HepG2 (cell line): ENCODE results near the gene THOC6. TPM values are rescaled to one million over a fixed set of nuclear protein-coding genes. Genes with fewer than 3 reads are reported as not detected.

Experiments
- E2F1 ChIP-seq: sonication (generic); formaldehyde crosslinking; IDR thresholded peaks from 2 replicates; pipeline ENCODE4 v1.5.0; 2020; ENCODE audit warnings: missing genetic modification reagents
- IKZF5 ChIP-seq: IDR thresholded peaks from 2 replicates; pipeline ENCODE4 v1.6.1; 2018; ENCODE audit warnings: missing genetic modification reagents, mild to moderate bottlenecking, missing compliant biosample characterization
- KLF12 ChIP-seq: sonication (generic); formaldehyde crosslinking; IDR thresholded peaks from 2 replicates; pipeline ENCODE4 v1.4.0; 2020; ENCODE audit warnings: missing genetic modification reagents, borderline replicate concordance
- MED8 ChIP-seq: sonication (generic); formaldehyde crosslinking; IDR thresholded peaks from 2 replicates; pipeline ENCODE4 v1.8.1; 2023; ENCODE audit warnings: mild to moderate bottlenecking, missing genetic modification reagents; ENCODE audit not compliant: insufficient replicate concordance
- MLX ChIP-seq: IDR thresholded peaks from 2 replicates; pipeline ENCODE4 v1.6.1; 2016
- MTF2 ChIP-seq: sonication (generic); formaldehyde crosslinking; IDR thresholded peaks from 2 replicates; pipeline ENCODE4 v1.5.0; 2020; ENCODE audit warnings: missing genetic modification reagents, borderline replicate concordance
- NR2F6 ChIP-seq, 2 experiments: IDR thresholded peaks; 2 replicates each; pipeline ENCODE4 v1.6.1; 2016; ENCODE audit warnings: antibody characterized with exemption in 1 of 2, mild to moderate bottlenecking in 1 of 2
- NR3C1 ChIP-seq: sonication (generic); formaldehyde crosslinking; IDR thresholded peaks from 2 replicates; pipeline ENCODE4 v1.4.0; 2020; ENCODE audit warnings: missing genetic modification reagents
- NRL ChIP-seq: sonication (generic); formaldehyde crosslinking; IDR thresholded peaks from 2 replicates; pipeline ENCODE4 v1.5.0; 2020; ENCODE audit warnings: missing genetic modification reagents, mild to moderate bottlenecking, moderate library complexity, borderline replicate concordance
- POLR2A ChIP-seq, 2 experiments: IDR thresholded peaks; 2 replicates each; pipeline ENCODE4 v1.6.1; 2011; ENCODE audit warnings: low read depth in 2 of 2, low read length in 2 of 2, mild to moderate bottlenecking in 1 of 2, moderate library complexity in 1 of 2; ENCODE audit not compliant: insufficient read depth in 1 of 2
- POLR2AphosphoS2 ChIP-seq: IDR thresholded peaks from 2 replicates; pipeline ENCODE4 v1.6.1; 2011; ENCODE audit warnings: low read depth, low read length, improper control_type of control experiment
- RAD51 ChIP-seq: fragments of 450-650 bp; IDR thresholded peaks from 2 replicates; pipeline ENCODE4 v1.6.1; 2016; ENCODE audit warnings: borderline replicate concordance
- SMYD3 ChIP-seq: sonication (generic); formaldehyde crosslinking; IDR thresholded peaks from 2 replicates; pipeline ENCODE4 v1.8.1; 2023; ENCODE audit warnings: mild to moderate bottlenecking, missing genetic modification reagents
- SRSF4 ChIP-seq: fragments of 200-400 bp; formaldehyde crosslinking; IDR thresholded peaks from one replicate; pipeline ENCODE4 v1.6.1; 2018; ENCODE audit warnings: mild to moderate bottlenecking, low read depth, low read length, moderate library complexity; ENCODE audit not compliant: poor library complexity, severe bottlenecking
- SUZ12 ChIP-seq: fragments of 150-350 bp; IDR thresholded peaks from 2 replicates; pipeline ENCODE4 v1.6.1; 2014; ENCODE audit warnings: low read depth, low read length
- XBP1 ChIP-seq: sonication (generic); formaldehyde crosslinking; IDR thresholded peaks from 2 replicates; pipeline ENCODE4 v1.5.0; 2020; ENCODE audit warnings: missing genetic modification reagents
- YEATS4 ChIP-seq: sonication (generic); formaldehyde crosslinking; IDR thresholded peaks from 2 replicates; pipeline ENCODE4 v1.4.0; 2020; ENCODE audit warnings: missing genetic modification reagents, borderline replicate concordance
- ZNF18 ChIP-seq: sonication (generic); formaldehyde crosslinking; IDR thresholded peaks from 2 replicates; pipeline ENCODE4 v1.8.0; 2022; ENCODE audit warnings: mild to moderate bottlenecking, missing genetic modification reagents; ENCODE audit not compliant: insufficient replicate concordance
- ZNF232 ChIP-seq: sonication (generic); formaldehyde crosslinking; IDR thresholded peaks from 2 replicates; pipeline ENCODE4 v1.4.0; 2020; ENCODE audit warnings: missing genetic modification reagents, borderline replicate concordance
- ZNF296 ChIP-seq: sonication (generic); formaldehyde crosslinking; conservative IDR thresholded peaks from 2 replicates; pipeline ENCODE4 v1.5.0; 2020; ENCODE audit warnings: mild to moderate bottlenecking, missing genetic modification reagents
- ZNF331 ChIP-seq: sonication (generic); formaldehyde crosslinking; IDR thresholded peaks from 2 replicates; pipeline ENCODE4 v1.4.0; 2020; ENCODE audit warnings: missing genetic modification reagents
- ZNF441 ChIP-seq: sonication (generic); formaldehyde crosslinking; IDR thresholded peaks from 2 replicates; pipeline ENCODE4 v1.7.0; 2021; ENCODE audit warnings: missing genetic modification reagents, borderline replicate concordance
- ZNF670 ChIP-seq: sonication (generic); formaldehyde crosslinking; IDR thresholded peaks from 2 replicates; pipeline ENCODE4 v1.8.0; 2022; ENCODE audit warnings: mild to moderate bottlenecking, missing genetic modification reagents, borderline replicate concordance
- ZNF781 ChIP-seq: sonication (generic); formaldehyde crosslinking; IDR thresholded peaks from 2 replicates; pipeline ENCODE4 v1.5.1; 2020; ENCODE audit warnings: borderline replicate concordance, mild to moderate bottlenecking, missing genetic modification reagents; ENCODE audit errors: not compliant biosample characterization
- polyA plus RNA-seq, 8 experiments: library from polyadenylated mRNA; depleted of rRNA in 3 of 8; stranded (reverse) in 7 of 8; unstranded in 1 of 8; fragments of >200 nt; fragmentation: Illumina TruSeq in 4 of 8; extraction: Trizol in 4 of 8; gene quantifications; 2 replicates each; pipeline versions ENCODE4 v1.2.1 to v1.2.3, GENCODE V29; 2011 to 2016; ENCODE audit warnings: low read depth in 4 of 8, missing spikeins in 1 of 8, mixed read lengths in 1 of 8; ENCODE audit not compliant: insufficient read depth in 1 of 8
- total RNA-seq, 5 experiments: library from RNA; depleted of rRNA; stranded (reverse); fragments of >200 nt; fragmentation: Illumina TruSeq; extraction: Trizol; gene quantifications; 2 replicates each; pipeline ENCODE4 v1.2.3, GENCODE V29; 2016; ENCODE audit warnings: low read depth in 1 of 5

THOC6 gene
- total and polyA plus RNA-seq, 2 of the 13 experiments (the other 11 are each of a cell fraction or from before 2014, with no cell fraction given), result 32.1 to 37.0 TPM

GRCh38 chr16:3023669-3024478, at the start of gene THOC6, which contains the start of gene HCFC1R1 (continued):
- TF ChIP-seq SRSF4 (peak; percentile 69), E2F1 (CRISPR knock-in tag) (peak; percentile 71), POLR2AphosphoS2 (peak; percentile 98), MLX (peak; percentile 65; the same call in 1 of the 2 replicates), RAD51 (0 out of 2 replicates have a peak, but pooled peaks have one; percentile 32), NRL (CRISPR knock-in tag) (no peak), SMYD3 (CRISPR knock-in tag) (peak; percentile 92), YEATS4 (CRISPR knock-in tag) (peak; percentile 90), ZNF18 (peak; percentile 68), NR2F6 (IDR thresholded peaks at IDR 0.05) (no peak), NR2F6 (CRISPR knock-in tag; IDR thresholded peaks at IDR 0.05) (peak; percentile 55; the same call in 1 of the 2 replicates), MTF2 (no peak; the same call in 1 of the 2 replicates), ZNF331 (CRISPR knock-in tag) (peak; percentile 79), MED8 (CRISPR knock-in tag) (no peak), POLR2A (IDR thresholded peaks at IDR 0.05; ENCODE audit: insufficient read depth in 1 of 2, low read depth in 2 of 2, low read length in 2 of 2) (peak; percentile 81 to 93), ZNF296 (CRISPR knock-in tag) (no peak), IKZF5 (peak; percentile 77; the same call in 1 of the 2 replicates), SUZ12 (peak; percentile 90), ZNF232 (peak; percentile 63; the same call in 1 of the 2 replicates), NR3C1 (CRISPR knock-in tag) (no peak), ZNF670 (CRISPR knock-in tag) (0 out of 2 replicates have a peak, but pooled peaks have one; percentile 55), ZNF781 (CRISPR knock-in tag) (peak; percentile 81), XBP1 (CRISPR knock-in tag) (no peak), KLF12 (CRISPR knock-in tag) (peak; percentile 27; the same call in 1 of the 2 replicates), ZNF441 (CRISPR knock-in tag) (no peak; the same call in 1 of the 2 replicates)
